Neuronal stem cell (in vitro differentiated cells): ENCODE measurements around the gene SLC44A4.

ENCODE experiments used
- DNase-seq: peaks from one replicate; pipeline ENCODE4 v3.0.0-alpha.2; 2013; ENCODE audit warnings: low spot score
- H2AFZ ChIP-seq: one replicate; pipeline ENCODE4 v1.6.1; 2013; ENCODE audit warnings: mild to moderate bottlenecking, low read length, inconsistent platforms
- H2AK5ac ChIP-seq: 2 replicates; pipeline ENCODE4 v1.6.1; 2013; ENCODE audit warnings: low read depth, mild to moderate bottlenecking, inconsistent platforms, low read length, moderate library complexity, mixed read lengths
- H2BK120ac ChIP-seq: 2 replicates; pipeline ENCODE4 v1.6.1; 2013; ENCODE audit warnings: low read depth, mild to moderate bottlenecking, inconsistent platforms, low read length, moderate library complexity, mixed read lengths
- H2BK12ac ChIP-seq: one replicate; pipeline ENCODE4 v1.6.1; 2013; ENCODE audit warnings: low read length, inconsistent platforms
- H2BK15ac ChIP-seq: 2 replicates; pipeline ENCODE4 v1.6.1; 2013; ENCODE audit warnings: mild to moderate bottlenecking, low read length, inconsistent platforms, mixed read lengths
- H2BK5ac ChIP-seq: one replicate; pipeline ENCODE4 v1.6.1; 2013; ENCODE audit warnings: inconsistent platforms, mild to moderate bottlenecking, low read length, moderate library complexity
- H3K14ac ChIP-seq: one replicate; pipeline ENCODE4 v1.6.1; 2013; ENCODE audit warnings: low read length, inconsistent platforms
- H3K18ac ChIP-seq: 2 replicates; pipeline ENCODE4 v1.6.1; 2013; ENCODE audit warnings: low read length, inconsistent platforms
- H3K23ac ChIP-seq: 2 replicates; pipeline ENCODE4 v1.6.1; 2013; ENCODE audit warnings: low read depth, mild to moderate bottlenecking, mixed read lengths, low read length, inconsistent platforms; ENCODE audit not compliant: poor library complexity
- H3K27ac ChIP-seq: replicated peaks from 3 replicates; pipeline ENCODE4 v1.5.1; 2013; ENCODE audit warnings: low read length, inconsistent platforms
- H3K27me3 ChIP-seq, 3 experiments: 2 replicates each; pipeline ENCODE4 v1.6.1; 2013; ENCODE audit warnings: low read length in 3 of 3, mild to moderate bottlenecking in 2 of 3, inconsistent platforms in 1 of 3, low read depth in 1 of 3, mixed read lengths in 1 of 3, moderate library complexity in 1 of 3; ENCODE audit not compliant: control insufficient read depth in 3 of 3, insufficient read depth in 3 of 3
- H3K36me3 ChIP-seq, 2 donors: replicated peaks in 1 of 2; 2 replicates each; pipeline ENCODE4 v1.6.1; 2013; ENCODE audit warnings: low read length in 2 of 2; ENCODE audit not compliant: control insufficient read depth in 2 of 2, insufficient read depth in 2 of 2
- H3K4ac ChIP-seq: 2 replicates; pipeline ENCODE4 v1.6.1; 2013; ENCODE audit warnings: inconsistent platforms, mild to moderate bottlenecking, low read length, moderate library complexity
- H3K4me1 ChIP-seq, 2 donors: 1 replicate in 1 of 2; 2 replicates in 1 of 2; pipeline ENCODE4 v1.6.1; 2013; ENCODE audit warnings: low read length in 2 of 2, low read depth in 1 of 2; ENCODE audit not compliant: control insufficient read depth in 2 of 2, insufficient read depth in 1 of 2
- H3K4me2 ChIP-seq: one replicate; pipeline ENCODE4 v1.6.1; 2013; ENCODE audit warnings: mild to moderate bottlenecking, low read length, inconsistent platforms; ENCODE audit not compliant: insufficient read depth, poor library complexity, severe bottlenecking
- H3K4me3 ChIP-seq, 2 donors: 2 replicates each; pipeline ENCODE4 v1.5.1; 2013; ENCODE audit warnings: low read length in 2 of 2, mild to moderate bottlenecking in 2 of 2, inconsistent platforms in 1 of 2, moderate library complexity in 1 of 2
- H3K79me1 ChIP-seq: one replicate; pipeline ENCODE4 v1.6.1; 2013; ENCODE audit warnings: low read depth, mild to moderate bottlenecking, inconsistent platforms, low read length, moderate library complexity
- H3K9ac ChIP-seq: one replicate; pipeline ENCODE4 v1.6.1; 2013; ENCODE audit warnings: mild to moderate bottlenecking, low read depth, low read length, inconsistent platforms; ENCODE audit not compliant: poor library complexity
- H3K9me3 ChIP-seq, 2 donors: replicated peaks in 1 of 2; 2 replicates each; pipeline versions ENCODE3 to v1.6.1; 2013; ENCODE audit warnings: low read length in 2 of 2, mild to moderate bottlenecking in 2 of 2, inconsistent platforms in 1 of 2, low read depth in 1 of 2, mixed read lengths in 1 of 2, moderate library complexity in 1 of 2; ENCODE audit not compliant: control insufficient read depth in 2 of 2, insufficient read depth in 1 of 2
- H4K8ac ChIP-seq: one replicate; pipeline ENCODE4 v1.6.1; 2013; ENCODE audit warnings: low read depth, mild to moderate bottlenecking, inconsistent platforms, low read length, moderate library complexity
- H4K91ac ChIP-seq: one replicate; pipeline ENCODE4 v1.6.1; 2013; ENCODE audit warnings: low read length, low read depth, mild to moderate bottlenecking, inconsistent platforms; ENCODE audit not compliant: poor library complexity
- WGBS, 2 donors: extraction: QIAGEN DNeasy Blood & Tissue Kit; methylation state at CpG; one replicate each; pipeline ENCODE4 v1.1.7; 2013; ENCODE audit warnings: missing lambda C conversion rate in 2 of 2, mixed read lengths in 1 of 2; ENCODE audit not compliant: insufficient read length in 2 of 2, insufficient replicate concordance in 1 of 2; ENCODE audit errors: extremely low coverage in 2 of 2; 5-methylcytosine and 5-hydroxymethylcytosine counted together

Gene SLC44A4

GRCh38 chr6:31887173-31888007 is 8.6 kb upstream of the SLC44A4 start:
- Histone ChIP-seq H3K27ac (no peak overlapping the region), H3K23ac (no peak overlapping the region), H4K91ac (no peak overlapping the region), H3K4ac (no peak overlapping the region), H3K27me3 (no peaks in the 10 kb centered on the region), H3K79me1 (peaks cover 13% of the 10 kb centered on the region), H2BK12ac (no peak overlapping the region), H2BK5ac (no peak overlapping the region), H3K14ac (no peak overlapping the region), H2AFZ (no peak overlapping the region), H4K8ac (no peak overlapping the region), H2BK120ac (no peak overlapping the region), H2AK5ac (no peak overlapping the region), H2BK15ac (no peak overlapping the region), H3K18ac (no peak overlapping the region), H3K9ac (no peak overlapping the region), H3K36me3 (peaks cover 71 to 93% of the 10 kb centered on the region in 2 donors), H3K4me3 (no peak overlapping the region), H3K9me3 (peaks cover 0 to 2% of the 10 kb centered on the region in 2 donors), H3K4me2 (no peak overlapping the region), H3K4me1 (no peaks in the 10 kb centered on the region)
- no peak for DNase-seq
- WGBS, 2 donors = no CpG with 5 or more reads among the region's 19 CpGs

GRCh38 chr6:31886541-31886991 is 7.8 kb upstream of the SLC44A4 start:
- no peak for DNase-seq
- peaks cover 71 to 91% of the 10 kb centered on the region in 2 donors for H3K36me3 ChIP-seq
- H4K91ac ChIP-seq = no peak overlapping the region
- no peak overlapping the region for H2AK5ac ChIP-seq
- peaks cover 0 to 2% of the 10 kb centered on the region in 2 donors for H3K9me3 ChIP-seq
- WGBS, 2 donors = no CpG with 5 or more reads among the region's 18 CpGs
- no peaks in the 10 kb centered on the region for H3K27me3 ChIP-seq
- peak overlapping the region; percentile 19 for H3K18ac ChIP-seq
- H3K14ac ChIP-seq = no peak overlapping the region
- H3K4ac ChIP-seq = no peak overlapping the region
- peaks cover 11% of the 10 kb centered on the region for H3K79me1 ChIP-seq
- no peaks in the 10 kb centered on the region for H3K4me1 ChIP-seq
- H3K27ac ChIP-seq = no peak overlapping the region
- peak overlapping the region; percentile 31 for H3K23ac ChIP-seq
- H2BK120ac ChIP-seq = no peak overlapping the region
- H3K9ac ChIP-seq = no peak overlapping the region
- H3K4me2 ChIP-seq = no peak overlapping the region
- peak overlapping the region; percentile 22 for H2BK12ac ChIP-seq
- H4K8ac ChIP-seq = no peak overlapping the region
- H3K4me3 ChIP-seq = no peak overlapping the region
- H2BK15ac ChIP-seq = no peak overlapping the region
- H2BK5ac ChIP-seq = no peak overlapping the region
- no peak overlapping the region for H2AFZ ChIP-seq

- H2BK15ac ChIP-seq = no peak overlapping the region
Observed at GRCh38 chr6:31884528-31885035, 5.8 kb upstream of the SLC44A4 start.

DNA sequence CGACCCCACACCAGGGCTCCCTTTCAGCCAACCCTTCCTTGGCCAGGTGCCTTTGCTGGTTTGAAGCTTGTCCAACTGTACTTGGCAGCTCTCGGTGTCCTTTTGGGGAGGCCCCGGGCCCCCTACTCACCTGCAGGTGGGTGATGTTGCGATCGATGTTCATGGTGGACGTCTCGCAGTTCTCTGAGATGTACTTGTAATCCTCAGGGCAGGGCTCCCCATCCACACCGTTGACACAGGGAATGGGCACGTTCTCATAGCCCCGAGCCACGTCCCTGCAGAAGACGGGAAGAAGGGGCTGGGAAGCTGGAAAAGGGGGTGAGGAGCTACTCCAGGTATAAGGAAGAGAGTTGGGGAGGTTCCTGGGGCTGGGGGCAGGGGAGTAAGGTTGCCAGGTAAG is 4.9 kb upstream of the SLC44A4 start:
- no peak for DNase-seq
- no peak overlapping the region for H3K4me3 ChIP-seq
- H3K27me3 ChIP-seq = no peaks in the 10 kb centered on the region
- peaks cover 8% of the 10 kb centered on the region for H3K79me1 ChIP-seq
- no peak overlapping the region for H2AFZ ChIP-seq
- no peak overlapping the region for H4K8ac ChIP-seq
- no peak overlapping the region for H3K27ac ChIP-seq
- no peak overlapping the region for H3K14ac ChIP-seq
- WGBS, 2 donors = no CpG with 5 or more reads among the region's 12 CpGs
- H2BK120ac ChIP-seq = no peak overlapping the region
- peaks cover 0 to 2% of the 10 kb centered on the region in 2 donors for H3K9me3 ChIP-seq
- H3K36me3 ChIP-seq = peaks cover 78 to 89% of the 10 kb centered on the region in 2 donors
- no peak overlapping the region for H2BK12ac ChIP-seq
- H2AK5ac ChIP-seq = no peak overlapping the region
- no peak overlapping the region for H3K9ac ChIP-seq
- H3K18ac ChIP-seq = no peak overlapping the region
- no peak overlapping the region for H3K4me2 ChIP-seq
- no peak overlapping the region for H4K91ac ChIP-seq
- no peaks in the 10 kb centered on the region for H3K4me1 ChIP-seq
- no peak overlapping the region for H2BK15ac ChIP-seq
- no peak overlapping the region for H3K23ac ChIP-seq
- no peak overlapping the region for H3K4ac ChIP-seq
- H2BK5ac ChIP-seq = no peak overlapping the region

More at GRCh38 chr6:31884528-31885035, 5.8 kb upstream of the SLC44A4 start:
- H3K36me3 ChIP-seq = peaks cover 86 to 96% of the 10 kb centered on the region in 2 donors
- no peak overlapping the region for H3K4me2 ChIP-seq
- no peak overlapping the region for H2AFZ ChIP-seq
- peaks cover 11% of the 10 kb centered on the region for H3K79me1 ChIP-seq
- H3K14ac ChIP-seq = no peak overlapping the region
- H3K4ac ChIP-seq = no peak overlapping the region
- H3K23ac ChIP-seq = peak overlapping the region; percentile 65
- H2BK120ac ChIP-seq = no peak overlapping the region
- H4K8ac ChIP-seq = no peak overlapping the region
- H3K4me1 ChIP-seq = no peaks in the 10 kb centered on the region
- WGBS, 2 donors = no CpG with 5 or more reads among the region's 22 CpGs
- no peak overlapping the region for H3K4me3 ChIP-seq
- DNase-seq = no peak
- no peaks in the 10 kb centered on the region for H3K27me3 ChIP-seq
- H2BK12ac ChIP-seq = no peak overlapping the region
- H3K9ac ChIP-seq = peak overlapping the region; percentile 60
- H2AK5ac ChIP-seq = no peak overlapping the region
- peak overlapping the region; percentile 53 for H4K91ac ChIP-seq
- H3K18ac ChIP-seq = no peak overlapping the region
- H3K9me3 ChIP-seq = peaks cover 0 to 2% of the 10 kb centered on the region in 2 donors
- no peak overlapping the region for H2BK5ac ChIP-seq
- H3K27ac ChIP-seq = no peak overlapping the region
